ENCODE data around the gene OSGEPL1. TPM values are rescaled to one million over a fixed set of nuclear protein-coding genes. Genes with fewer than 3 reads are reported as not detected.
"Not testable (repeated sequence)": the region's sequence is repeated elsewhere in the genome, so short reads cannot be mapped to it uniquely, and the experiment has no call there.

Gene OSGEPL1
- total and polyA plus RNA-seq, 4 experiments from 2014 or later, result 7.5 to 19.1 (median 15.7) TPM

- Histone ChIP-seq H3K27me3 (ENCODE audit: insufficient read depth, low read length) (no peaks in the 10 kb centered on the region), H3K4me1 (ENCODE audit: insufficient read depth, low read length) (no peaks in the 10 kb centered on the region), H3K4me3 (ENCODE audit: low read length in 2 of 2) (no peak overlapping the region), H3K9me3 (ENCODE audit: control insufficient read depth in 1 of 2, low read length in 2 of 2) (no peaks in the 10 kb centered on the region), H3K27ac (ENCODE audit: low read depth, low read length) (no peak overlapping the region), H3K36me3 (ENCODE audit: insufficient read depth, low read length) (peaks cover 66% of the 10 kb centered on the region)
- peaks cover 26 to 66% of the 10 kb centered on the region in 2 donors for H3K36me3 Mint-ChIP-seq
- peaks cover 0 to 7% (median 6%) of the 10 kb centered on the region in 4 donors for H3K4me1 Mint-ChIP-seq
- intact Hi-C loops (cut with micrococcal nuclease), result no loop called here
- H3K9me3 Mint-ChIP-seq, result no peaks in the 10 kb centered on the region
- no peak for DNase-seq
- no peak overlapping the region for H3K4me3 Mint-ChIP-seq
- ChIA-PET CTCF (ENCODE audit: partially characterized antibody) (interaction anchor here (1.5 to 3.7 kb wide), 2 partner anchors 9 to 22 kb away, joined by 5 to 19 read pairs; partner anchors contain the start of gene OSGEPL1), POLR2A (ENCODE audit: partially characterized antibody) (interaction anchor here (2.8 to 4.0 kb wide), 2 partner anchors 10 to 12 kb away, joined by 11 to 18 read pairs; partner anchors contain the start of genes ORMDL1, OSGEPL1 and PMS1)
- no peaks in the 10 kb centered on the region for H3K27me3 Mint-ChIP-seq
- peak overlapping the region in 3 of 7 donors; percentile 4 to 68 (median 5) for H3K27ac Mint-ChIP-seq
Measured at GRCh38 chr2:189772212-189772611, 9.6 kb upstream of the OSGEPL1 start.

DNA sequence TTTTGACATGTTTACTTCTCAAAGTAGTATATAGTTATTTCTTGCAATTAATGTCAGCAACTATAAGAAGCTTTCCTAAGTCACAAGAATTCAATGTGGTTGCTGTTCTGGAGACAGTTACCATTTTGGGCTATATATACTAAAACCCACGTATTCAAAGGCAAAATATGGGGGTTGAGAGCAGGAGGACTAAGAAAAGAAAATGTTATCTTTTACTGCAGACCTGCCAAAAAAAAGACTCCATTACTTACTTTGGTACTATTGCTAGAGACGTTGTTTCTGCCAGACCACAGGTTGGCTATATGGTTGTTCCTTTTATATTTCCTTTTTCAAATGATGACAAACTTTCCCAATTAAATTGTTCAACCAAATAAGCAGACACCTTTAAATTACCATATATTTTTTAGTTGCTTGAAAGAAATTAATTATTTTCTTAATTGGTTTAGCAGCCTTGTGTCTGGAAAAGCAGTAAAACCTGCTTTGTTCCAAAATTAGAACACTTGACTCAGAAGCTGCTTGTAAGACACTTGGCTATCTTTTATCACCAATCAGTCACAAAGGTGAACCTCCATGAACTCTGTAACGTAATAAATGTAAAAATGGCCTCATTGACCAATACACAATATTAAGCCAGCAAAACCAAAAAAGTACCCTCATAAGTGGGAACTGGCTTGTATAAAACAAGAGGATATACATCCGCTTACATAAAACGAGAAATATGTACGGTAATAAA, 8.2 kb upstream of the OSGEPL1 start:
- no peaks in the 10 kb centered on the region for H3K27me3 Mint-ChIP-seq
- ChIA-PET CTCF (ENCODE audit: partially characterized antibody) (interaction anchor here (1.5 to 3.7 kb wide), 2 partner anchors 7 to 21 kb away, joined by 5 to 19 read pairs; partner anchors contain the start of gene OSGEPL1), POLR2A (ENCODE audit: partially characterized antibody) (interaction anchor here (0.8 to 2.8 kb wide), 2 partner anchors 8 to 13 kb away, joined by 3 to 11 read pairs; partner anchors contain the start of genes ORMDL1 and OSGEPL1)
- peaks cover 23 to 62% of the 10 kb centered on the region in 2 donors for H3K36me3 Mint-ChIP-seq
- Histone ChIP-seq H3K4me1 (ENCODE audit: insufficient read depth, low read length) (no peaks in the 10 kb centered on the region), H3K36me3 (ENCODE audit: insufficient read depth, low read length) (peaks cover 53% of the 10 kb centered on the region), H3K27ac (ENCODE audit: low read depth, low read length) (no peak overlapping the region), H3K4me3 (ENCODE audit: low read length in 2 of 2) (no peak overlapping the region), H3K27me3 (ENCODE audit: insufficient read depth, low read length) (no peaks in the 10 kb centered on the region), H3K9me3 (ENCODE audit: control insufficient read depth in 1 of 2, low read length in 2 of 2) (no peaks in the 10 kb centered on the region)
- intact Hi-C loops (cut with micrococcal nuclease), result no loop called here
- no peak for DNase-seq
- peaks cover 0 to 1% (median 0%) of the 10 kb centered on the region in 8 donors for H3K9me3 Mint-ChIP-seq
- no peak overlapping the region for H3K27ac Mint-ChIP-seq
- peaks cover 0 to 3% (median under 1%) of the 10 kb centered on the region in 4 donors for H3K4me1 Mint-ChIP-seq
- no peak overlapping the region for H3K4me3 Mint-ChIP-seq

GRCh38 chr2:189763908-189764661, 1.5 kb upstream of the OSGEPL1 start:
- Histone ChIP-seq H3K9me3 (ENCODE audit: control insufficient read depth in 1 of 2, low read length in 2 of 2) (no peaks in the 10 kb centered on the region), H3K4me1 (ENCODE audit: insufficient read depth, low read length) (peaks cover 13% of the 10 kb centered on the region), H3K36me3 (ENCODE audit: insufficient read depth, low read length) (peaks cover 5% of the 10 kb centered on the region), H3K27me3 (ENCODE audit: insufficient read depth, low read length) (no peaks in the 10 kb centered on the region), H3K27ac (ENCODE audit: low read depth, low read length) (peak overlapping the region; percentile 88), H3K4me3 (ENCODE audit: low read length in 2 of 2) (no peak overlapping the region)
- peak overlapping the region in 3 of 7 donors; percentile 22 to 99 (median 97) for H3K27ac Mint-ChIP-seq
- intact Hi-C loops (cut with micrococcal nuclease), result loop anchor here (5.0 kb wide), 2 partner anchors 67 to 553 kb away; partner anchors contain the start of gene HIBCH
- peaks cover 4 to 15% (median 5%) of the 10 kb centered on the region in 4 donors for H3K4me1 Mint-ChIP-seq
- H3K27me3 Mint-ChIP-seq, result no peaks in the 10 kb centered on the region
- peak overlapping the region in 4 of 8 donors; percentile 26 to 67 (median 39) for H3K4me3 Mint-ChIP-seq
- CTCF ChIA-PET (ENCODE audit: partially characterized antibody), result interaction anchor here (1.0 to 6.9 kb wide), 10 partner anchors 8 to 320 kb away, joined by 3 to 83 read pairs (median 18); partner anchors contain the start of genes ASNSD1, ORMDL1 and PMS1
- H3K9me3 Mint-ChIP-seq, result peaks cover 0 to 1% (median 0%) of the 10 kb centered on the region in 8 donors
- POLR2A ChIA-PET (ENCODE audit: partially characterized antibody), result interaction anchor here (0.6 to 4.4 kb wide), 6 partner anchors 10 to 184 kb away, joined by 3 to 95 read pairs (median 8); partner anchors contain the start of genes ORMDL1, PMS1 and SLC40A1
- peaks cover 4 to 23% of the 10 kb centered on the region in 2 donors for H3K36me3 Mint-ChIP-seq
- DNase-seq, result no peak

GRCh38 chr2:189762229-189762550, 402 bp downstream of the OSGEPL1 start:
- POLR2A ChIA-PET (ENCODE audit: partially characterized antibody), result interaction anchor here (0.8 to 4.4 kb wide), 23 partner anchors 10 to 1354 kb away, joined by 3 to 95 read pairs (median 6); partner anchors contain the start of genes ANKAR, ASNSD1, MFSD6 and NEMP2
- no peaks in the 10 kb centered on the region for H3K27me3 ChIP-seq (ENCODE audit: insufficient read depth, low read length)

DNA sequence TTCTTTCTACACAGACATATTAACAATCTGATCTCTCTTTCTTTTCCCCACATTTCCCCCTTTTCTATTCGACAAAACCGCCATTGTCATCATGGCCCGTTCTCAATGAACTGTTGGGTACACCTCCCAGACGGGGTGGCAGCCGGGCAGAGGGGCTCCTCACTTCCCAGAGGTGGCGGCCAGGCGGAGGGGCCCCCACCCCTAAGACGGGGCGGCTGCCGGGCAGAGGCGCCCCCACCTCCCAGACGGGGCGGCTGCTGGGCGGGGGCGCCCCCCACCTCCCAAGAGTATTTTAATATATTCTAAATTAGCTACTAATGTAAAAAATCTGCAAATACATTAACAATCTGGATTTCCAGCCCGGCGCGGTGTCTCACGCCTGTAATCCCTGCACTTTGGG, 2.4 kb downstream of the OSGEPL1 start:
- not testable (repeated sequence) for H3K36me3 ChIP-seq (ENCODE audit: insufficient read depth, low read length); H3K9me3 Mint-ChIP-seq; H3K27ac Mint-ChIP-seq; DNase-seq; H3K4me3 ChIP-seq (ENCODE audit: low read length in 2 of 2); H3K27me3 Mint-ChIP-seq; H3K9me3 ChIP-seq (ENCODE audit: control insufficient read depth in 1 of 2, low read length in 2 of 2); H3K27me3 ChIP-seq (ENCODE audit: insufficient read depth, low read length); H3K27ac ChIP-seq (ENCODE audit: low read depth, low read length); H3K4me3 Mint-ChIP-seq
- peaks cover 13% of the 10 kb centered on the region for H3K4me1 ChIP-seq (ENCODE audit: insufficient read depth, low read length)
- H3K4me1 Mint-ChIP-seq, result peaks cover 4 to 15% (median 5%) of the 10 kb centered on the region in 4 donors
- POLR2A ChIA-PET (ENCODE audit: partially characterized antibody), result interaction anchor here (0.7 kb wide), 1 partner anchor 90 kb away, joined by 4 read pairs; no protein-coding TSS in a partner anchor
- intact Hi-C loops (cut with micrococcal nuclease), result loop anchor here (5.0 kb wide), 2 partner anchors 63 to 557 kb away; partner anchors contain the start of gene HIBCH
- H3K36me3 Mint-ChIP-seq, result peaks cover 11 to 18% of the 10 kb centered on the region in 2 donors
- CTCF ChIA-PET (ENCODE audit: partially characterized antibody), result interaction anchor here (4.3 to 6.9 kb wide), 2 partner anchors 10 to 100 kb away, joined by 64 to 83 read pairs; partner anchors contain the start of gene ASNSD1

More at GRCh38 chr2:189762229-189762550, 402 bp downstream of the OSGEPL1 start:
- no peaks in the 10 kb centered on the region for H3K9me3 ChIP-seq (ENCODE audit: control insufficient read depth in 1 of 2, low read length in 2 of 2)
- peaks cover 0 to 1% (median 0%) of the 10 kb centered on the region in 8 donors for H3K9me3 Mint-ChIP-seq
- H3K4me3 Mint-ChIP-seq, result peak overlapping the region; percentile 90 to 99 (median 95)
- H3K27me3 Mint-ChIP-seq, result no peaks in the 10 kb centered on the region
- H3K36me3 ChIP-seq (ENCODE audit: insufficient read depth, low read length), result no peaks in the 10 kb centered on the region
- no peak for DNase-seq
- peak overlapping the region; percentile 95 to 99 (median 97) for H3K27ac Mint-ChIP-seq
- H3K4me1 Mint-ChIP-seq, result peaks cover 4 to 15% (median 5%) of the 10 kb centered on the region in 4 donors
- CTCF ChIA-PET (ENCODE audit: partially characterized antibody), result interaction anchor here (0.7 to 6.9 kb wide), 27 partner anchors 10 to 541 kb away, joined by 3 to 83 read pairs (median 6); partner anchors contain the start of genes ANKAR, ASNSD1, ORMDL1 and PMS1
- H3K4me3 ChIP-seq (ENCODE audit: low read length in 2 of 2), result peak overlapping the region; percentile 87 to 94
- H3K27ac ChIP-seq (ENCODE audit: low read depth, low read length), result peak overlapping the region; percentile 88
- H3K36me3 Mint-ChIP-seq, result peaks cover 10 to 21% of the 10 kb centered on the region in 2 donors
- peaks cover 13% of the 10 kb centered on the region for H3K4me1 ChIP-seq (ENCODE audit: insufficient read depth, low read length)
- intact Hi-C loops (cut with micrococcal nuclease), result loop anchor here (1.0 to 5.0 kb wide), 6 partner anchors 11 to 555 kb away; partner anchors contain the start of genes ASNSD1, HIBCH, ORMDL1 and PMS1

GRCh38 chr2:189756311-189756952, 6.2 kb downstream of the OSGEPL1 start:
- Histone ChIP-seq H3K36me3 (ENCODE audit: insufficient read depth, low read length) (peaks cover 13% of the 10 kb centered on the region), H3K9me3 (ENCODE audit: control insufficient read depth in 1 of 2, low read length in 2 of 2) (no peaks in the 10 kb centered on the region), H3K4me3 (ENCODE audit: low read length in 2 of 2) (no peak overlapping the region), H3K27ac (ENCODE audit: low read depth, low read length) (no peak overlapping the region), H3K27me3 (ENCODE audit: insufficient read depth, low read length) (no peaks in the 10 kb centered on the region), H3K4me1 (ENCODE audit: insufficient read depth, low read length) (no peaks in the 10 kb centered on the region)
- Mint-ChIP-seq H3K4me1 (peaks cover 0 to 2% (median 0%) of the 10 kb centered on the region in 4 donors), H3K36me3 (peaks cover 27 to 30% of the 10 kb centered on the region in 2 donors), H3K27ac (peak overlapping the region in 3 of 7 donors; percentile 1 to 43 (median 3)), H3K27me3 (no peaks in the 10 kb centered on the region), H3K4me3 (no peak overlapping the region), H3K9me3 (no peaks in the 10 kb centered on the region)
- no peak for DNase-seq
- ChIA-PET CTCF (ENCODE audit: partially characterized antibody) (no interaction called here), POLR2A (ENCODE audit: partially characterized antibody) (no interaction called here)
- intact Hi-C loops (cut with micrococcal nuclease), result no loop called here

All from CD4-positive, alpha-beta memory T cell (primary cell).